ENCODE data around the gene NTNG2. TPM values are rescaled to one million over a fixed set of nuclear protein-coding genes. Genes with fewer than 3 reads are reported as not detected.

The NTNG2 gene
- 0.44 and 0.74 TPM in 2 replicates for polyA plus RNA-seq (2011; rRNA removed)
- polyA minus RNA-seq (2011; rRNA and poly(A)+ RNA removed): 0.62 and 0.66 TPM in 2 replicates

- POLR2A ChIA-PET: interaction anchor here (0.5 kb wide), 1 partner anchor 670 kb away, joined by 18 read pairs; no protein-coding TSS in a partner anchor
- CTCF ChIA-PET: interaction anchor here (2.6 kb wide), 1 partner anchor 74 kb away, joined by 22 read pairs; no protein-coding TSS in a partner anchor
- H3K27me3 ChIP-seq (ENCODE audit: control insufficient read depth, insufficient read depth, low read length): peaks cover 39% of the 10 kb centered on the region
Measured at GRCh38 chr9:132161743-132162184, at the start of gene NTNG2. NTNG2 (plus strand) TSS chr9:132162058; CDS start chr9:132166832, 4,774 bp downstream.

GRCh38 chr9:132114102-132114707 is 47.7 kb upstream of the NTNG2 start:
- no peak for DNase-seq (ENCODE audit: low read depth)
- no peaks in the 10 kb centered on the region for H3K36me3 ChIP-seq (ENCODE audit: control insufficient read depth, insufficient read depth, low read length)
- H3K4me3 ChIP-seq (ENCODE audit: low read depth, low read length): no peak overlapping the region
- TF ChIP-seq CTCF (IDR thresholded peaks at IDR 0.05; ENCODE audit: insufficient read depth, low read depth, low read length): no peak
- ChIA-PET CTCF (no interaction called here), POLR2A (no interaction called here)
- H3K27me3 ChIP-seq (ENCODE audit: control insufficient read depth, insufficient read depth, low read length): peaks cover 2% of the 10 kb centered on the region

More at GRCh38 chr9:132161743-132162184, at the start of gene NTNG2:
- no peak for DNase-seq (ENCODE audit: low read depth)
- H3K36me3 ChIP-seq (ENCODE audit: control insufficient read depth, insufficient read depth, low read length): no peaks in the 10 kb centered on the region
- TF ChIP-seq CTCF (IDR thresholded peaks at IDR 0.05; ENCODE audit: insufficient read depth, low read depth, low read length): no peak
- H3K4me3 ChIP-seq (ENCODE audit: low read depth, low read length): peak within 1 kb of the TSS; percentile 48

GRCh38 chr9:132116583-132116982 is 45.3 kb upstream of the NTNG2 start:
- CTCF ChIA-PET: no interaction called here
- no peak for TF ChIP-seq CTCF (IDR thresholded peaks at IDR 0.05; ENCODE audit: insufficient read depth, low read depth, low read length)
- POLR2A ChIA-PET: no interaction called here
- Histone ChIP-seq H3K27me3 (ENCODE audit: control insufficient read depth, insufficient read depth, low read length) (peaks cover 6% of the 10 kb centered on the region), H3K4me3 (ENCODE audit: low read depth, low read length) (no peak overlapping the region), H3K36me3 (ENCODE audit: control insufficient read depth, insufficient read depth, low read length) (no peaks in the 10 kb centered on the region)
- no peak for DNase-seq (ENCODE audit: low read depth)

GRCh38 chr9:132117694-132118093 is 44.2 kb upstream of the NTNG2 start:
- POLR2A ChIA-PET: no interaction called here
- no peak for TF ChIP-seq CTCF (IDR thresholded peaks at IDR 0.05; ENCODE audit: insufficient read depth, low read depth, low read length)
- Histone ChIP-seq H3K36me3 (ENCODE audit: control insufficient read depth, insufficient read depth, low read length) (no peaks in the 10 kb centered on the region), H3K4me3 (ENCODE audit: low read depth, low read length) (no peak overlapping the region), H3K27me3 (ENCODE audit: control insufficient read depth, insufficient read depth, low read length) (peaks cover 9% of the 10 kb centered on the region)
- DNase-seq (ENCODE audit: low read depth): no peak
- CTCF ChIA-PET: interaction anchor here (1.3 to 1.8 kb wide), 2 partner anchors 13 to 19 kb away, joined by 3 to 4 read pairs; no protein-coding TSS in a partner anchor

GRCh38 chr9:132121021-132121420 is 40.8 kb upstream of the NTNG2 start:
- no peak for TF ChIP-seq CTCF (IDR thresholded peaks at IDR 0.05; ENCODE audit: insufficient read depth, low read depth, low read length)
- POLR2A ChIA-PET: no interaction called here
- CTCF ChIA-PET: no interaction called here
- Histone ChIP-seq H3K27me3 (ENCODE audit: control insufficient read depth, insufficient read depth, low read length) (peaks cover 24% of the 10 kb centered on the region), H3K36me3 (ENCODE audit: control insufficient read depth, insufficient read depth, low read length) (no peaks in the 10 kb centered on the region), H3K4me3 (ENCODE audit: low read depth, low read length) (no peak overlapping the region)
- no peak for DNase-seq (ENCODE audit: low read depth)
